HepG2 (cell line): ENCODE results near the gene TOB1. TPM values are rescaled to one million over a fixed set of nuclear protein-coding genes. Genes with fewer than 3 reads are reported as not detected.

Experiments used
- ATAC-seq: fragments of 200-7000 bp; cut with Tn5 transposase; 3 replicates; pipeline ENCODE4 v1.9.1; 2020; ENCODE audit warnings: mild to moderate bottlenecking, moderate library complexity
- BruUV-seq: library from RNA; stranded (reverse); fragments of 400-500 nt; replicated peaks from 2 replicates; lab custom pipeline; 2021; lab: Mats Ljungman, UMichigan
- CTCF ChIA-PET: fragments of 300-600 bp; formaldehyde crosslinking; extraction: SDS; loops from one replicate; lab custom pipeline; 2021; ENCODE audit warnings: low total read pairs, inconsistent platforms, low intra/inter-chr PET ratio; lab: Yijun Ruan, JAX
- POLR2A ChIA-PET: fragments of 350-600 bp; sonication (Branson Sonifier 250); formaldehyde crosslinking; loops from one replicate; lab custom pipeline; 2020; ENCODE audit warnings: antibody characterized with exemption, inconsistent platforms; lab: Yijun Ruan, JAX
- DNase-seq: peaks from one replicate; pipeline ENCODE4 v3.0.0-alpha.2; 2015; ENCODE audit warnings: low spot score
- FAIRE-seq: peaks from 3 replicates; lab custom pipeline; 2011; peaks lifted over from hg19 to GRCh38; lab: Jason Lieb, UNC
- H2AFZ ChIP-seq: one replicate; pipeline ENCODE4 v1.6.1; 2011; ENCODE audit warnings: low read length, inconsistent platforms
- H3K27ac ChIP-seq: fragments of 300-600 bp; 3 replicates; pipeline ENCODE4 v1.8.0; 2011; ENCODE audit warnings: mixed run types, mild to moderate bottlenecking, mixed read lengths, low read length, inconsistent platforms; ENCODE audit not compliant: insufficient read depth; ENCODE audit errors: extremely low read length
- H3K27me3 ChIP-seq, 2 experiments: fragments of 200-600 bp in 1 of 2; 2 replicates in 1 of 2; 3 replicates in 1 of 2; pipeline versions ENCODE4 v1.6.0 to v1.8.0; 2011; ENCODE audit warnings: low read length in 2 of 2, mild to moderate bottlenecking in 2 of 2, moderate library complexity in 2 of 2, inconsistent platforms in 1 of 2; ENCODE audit not compliant: insufficient read depth in 2 of 2, control insufficient read depth in 1 of 2
- H3K36me3 ChIP-seq, 2 experiments: fragments of 200-600 bp in 1 of 2; replicated peaks in 1 of 2; 2 replicates in 1 of 2; 3 replicates in 1 of 2; pipeline versions ENCODE4 v1.5.1 to v1.8.0; 2011; ENCODE audit warnings: low read length in 2 of 2, inconsistent platforms in 1 of 2; ENCODE audit not compliant: insufficient read depth in 2 of 2, control insufficient read depth in 1 of 2
- H3K4me1 ChIP-seq: 2 replicates; pipeline ENCODE4 v1.5.1; 2012; ENCODE audit warnings: low read length, inconsistent platforms; ENCODE audit not compliant: insufficient read depth
- H3K4me2 ChIP-seq: 2 replicates; pipeline ENCODE4 v1.6.0; 2011; ENCODE audit warnings: low read depth, low read length, inconsistent platforms
- H3K4me3 ChIP-seq, 3 experiments: fragments of 200-600 bp in 1 of 3; sonication (generic), shearing (Covaris generic) in 1 of 3; replicated peaks in 1 of 3; 2 replicates each; pipeline ENCODE4 v1.5.1; 2011 to 2016; ENCODE audit warnings: low read length in 3 of 3, inconsistent platforms in 2 of 3, low read depth in 2 of 3, mild to moderate bottlenecking in 2 of 3, control low read depth in 1 of 3, mixed read lengths in 1 of 3; ENCODE audit not compliant: insufficient read depth in 1 of 3
- H3K79me2 ChIP-seq: one replicate; pipeline ENCODE4 v1.6.1; 2011; ENCODE audit warnings: low read length, inconsistent platforms; ENCODE audit not compliant: insufficient read depth
- H3K9ac ChIP-seq: 2 replicates; pipeline ENCODE4 v1.6.0; 2011; ENCODE audit warnings: mild to moderate bottlenecking, low read depth, low read length, inconsistent platforms; ENCODE audit not compliant: insufficient read depth
- H3K9me3 ChIP-seq: 2 replicates; pipeline ENCODE4 v1.5.1; 2012; ENCODE audit warnings: mild to moderate bottlenecking, low read length
- H4K20me1 ChIP-seq: 2 replicates; pipeline ENCODE4 v1.6.0; 2011; ENCODE audit warnings: inconsistent platforms, mild to moderate bottlenecking, low read length, moderate library complexity; ENCODE audit not compliant: insufficient read depth
- DNMT3B ChIP-seq: conservative IDR thresholded peaks from 2 replicates; pipeline ENCODE4 v1.6.1; 2016; ENCODE audit warnings: missing biosample characterization, control low read depth
- EHMT2 ChIP-seq: fragments of 200-600 bp; sonication (generic); IDR thresholded peaks from 2 replicates; pipeline ENCODE4 v1.7.0; 2017; ENCODE audit warnings: antibody characterized with exemption, low read depth, low read length, borderline replicate concordance
- MLXIP ChIP-seq: sonication (generic); formaldehyde crosslinking; IDR thresholded peaks from 2 replicates; pipeline ENCODE4 v1.9.0; 2021; ENCODE audit warnings: missing genetic modification reagents, borderline replicate concordance
- NR0B2 ChIP-seq: sonication (generic); formaldehyde crosslinking; IDR thresholded peaks from 2 replicates; pipeline ENCODE4 v1.4.0; 2020; ENCODE audit warnings: mild to moderate bottlenecking, missing genetic modification reagents
- ZNF337 ChIP-seq: sonication (generic); formaldehyde crosslinking; IDR thresholded peaks from 2 replicates; pipeline ENCODE4 v1.5.1; 2020; ENCODE audit warnings: missing genetic modification reagents, low read depth, mild to moderate bottlenecking, borderline replicate concordance
- WGBS: methylation state at CpG from one replicate; pipeline ENCODE4 v1.1.6; 2017; ENCODE audit warnings: low lambda C conversion rate; 5-methylcytosine and 5-hydroxymethylcytosine counted together
- in situ Hi-C: cut with HindIII; loops from 2 replicates; pipeline ENCODE4 v1.10.0; 2017; ENCODE audit warnings: low pct_unique_long_range_greater_than_20kb; ENCODE audit not compliant: extremely low pct_ligation_motif_present
- intact Hi-C: fragments of 100-400 bp; cut with micrococcal nuclease; formaldehyde crosslinking; loops from one replicate; pipeline ENCODE4 v1.10.0; 2022; ENCODE audit not compliant: unreplicated experiment
- polyA plus RNA-seq, 8 experiments: library from polyadenylated mRNA; depleted of rRNA in 3 of 8; stranded (reverse) in 7 of 8; unstranded in 1 of 8; fragments of >200 nt; fragmentation: Illumina TruSeq in 4 of 8; extraction: Trizol in 4 of 8; gene quantifications; 2 replicates each; pipeline versions ENCODE4 v1.2.1 to v1.2.3, GENCODE V29; 2011 to 2016; ENCODE audit warnings: low read depth in 4 of 8, missing spikeins in 1 of 8, mixed read lengths in 1 of 8; ENCODE audit not compliant: insufficient read depth in 1 of 8
- total RNA-seq, 5 experiments: library from RNA; depleted of rRNA; stranded (reverse); fragments of >200 nt; fragmentation: Illumina TruSeq; extraction: Trizol; gene quantifications; 2 replicates each; pipeline ENCODE4 v1.2.3, GENCODE V29; 2016; ENCODE audit warnings: low read depth in 1 of 5
- TF ChIP-seq, protein P1 (sequence below): sonication (generic); formaldehyde crosslinking; IDR thresholded peaks from 2 replicates; pipeline ENCODE4 v1.5.1; 2020; ENCODE audit warnings: missing genetic modification reagents, mild to moderate bottlenecking, borderline replicate concordance

TOB1 gene
- total and polyA plus RNA-seq, 2 of the 13 experiments (the other 11 are each of a cell fraction or from before 2014, with no cell fraction given): 21.9 to 57.7 TPM

DNA sequence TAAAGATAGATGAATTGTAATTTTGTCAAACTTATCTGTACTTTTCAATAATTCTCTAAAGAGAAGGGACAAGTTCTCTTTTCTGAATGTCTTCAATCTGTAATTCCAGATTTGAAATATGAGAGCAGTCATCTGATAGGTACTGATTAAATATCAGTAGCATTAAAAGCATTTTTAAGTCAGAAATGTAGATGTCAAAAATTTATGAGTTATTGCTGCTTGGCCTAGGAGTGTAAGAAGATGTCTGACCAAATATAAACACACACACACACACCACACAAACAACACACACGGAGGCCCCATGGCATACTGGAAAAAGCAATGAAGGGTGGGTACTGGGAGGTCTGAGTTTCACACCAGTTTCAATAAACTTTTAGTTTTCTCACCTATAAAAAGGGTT is 2.4 kb upstream of the TOB1 start:
- Histone ChIP-seq H3K27ac (no peak overlapping the region), H3K9ac (no peak overlapping the region), H3K4me3 (peak overlapping the region in 1 of 3 experiments; percentile 68; a peak in 3 of 6 replicates), H3K79me2 (peaks cover 33% of the 10 kb centered on the region), H2AFZ (no peak overlapping the region), H3K27me3 (no peaks in the 10 kb centered on the region; a peak in 1 of 5 replicates), H3K4me2 (peak overlapping the region; percentile 98), H3K4me1 (peaks cover 30% of the 10 kb centered on the region), H4K20me1 (peaks cover 19% of the 10 kb centered on the region), H3K9me3 (no peaks in the 10 kb centered on the region), H3K36me3 (peaks cover 0 to 2% of the 10 kb centered on the region in 2 experiments; a peak in 1 of 5 replicates)
- no peak for TF ChIP-seq NR0B2 (CRISPR knock-in tag)
- TF ChIP-seq, protein P1, sequence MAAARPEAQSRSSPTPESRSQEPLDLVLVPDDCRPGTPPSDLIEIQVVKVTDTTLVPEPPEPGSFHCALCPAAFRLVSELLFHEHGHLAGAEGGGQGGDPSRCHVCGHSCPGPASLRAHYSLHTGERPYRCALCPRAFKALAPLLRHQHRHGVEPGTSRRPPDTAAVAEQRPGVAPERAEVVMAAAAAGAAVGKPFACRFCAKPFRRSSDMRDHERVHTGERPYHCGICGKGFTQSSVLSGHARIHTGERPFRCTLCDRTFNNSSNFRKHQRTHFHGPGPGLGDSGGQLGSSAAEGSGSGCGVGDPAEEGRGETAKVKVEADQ (CRISPR knock-in tag): 0 out of 2 replicates have a peak, but pooled peaks have one; percentile 26
- no peak for TF ChIP-seq EHMT2
- FAIRE-seq (no peak), ATAC-seq (no peak), DNase-seq (no peak)
- in situ Hi-C loops (loop anchor here (5.0 kb wide), 1 partner anchor 79 kb away; no protein-coding TSS in a partner anchor), intact Hi-C loops (no loop called here)
- 77% methylated on average over 1 of the region's 1 CpG for WGBS
- CTCF ChIA-PET: no interaction called here
- no TSS peak for BruUV-seq
- POLR2A ChIA-PET: no interaction called here

- Histone ChIP-seq H3K4me1 (peaks cover 35% of the 10 kb centered on the region), H3K4me3 (peak overlapping the region; percentile 65 to 97 (median 68)), H3K9ac (peak overlapping the region; percentile 89), H3K9me3 (no peaks in the 10 kb centered on the region), H2AFZ (no peak overlapping the region), H3K27me3 (no peaks in the 10 kb centered on the region; a peak in 1 of 5 replicates), H4K20me1 (peaks cover 24% of the 10 kb centered on the region), H3K4me2 (peak overlapping the region; percentile 98), H3K36me3 (peaks cover 4 to 7% of the 10 kb centered on the region in 2 experiments; a peak in 4 of 5 replicates), H3K79me2 (peaks cover 38% of the 10 kb centered on the region), H3K27ac (peak overlapping the region; percentile 95)
- intact Hi-C loops (no loop called here), in situ Hi-C loops (loop anchor here (5.0 kb wide), 1 partner anchor 79 kb away; no protein-coding TSS in a partner anchor)
- ChIA-PET POLR2A (interaction anchor here (2.5 to 9.6 kb wide), 10 partner anchors 8 to 326 kb away, joined by 11 to 510 read pairs (median 180); no protein-coding TSS in a partner anchor), CTCF (no interaction called here)
- TF ChIP-seq ZNF337 (CRISPR knock-in tag) (no peak), DNMT3B (CRISPR knock-in tag) (0 out of 2 replicates have a peak, but pooled peaks have one; percentile 37), MLXIP (CRISPR knock-in tag) (0 out of 2 replicates have a peak, but pooled peaks have one; percentile 24)
- DNase-seq: no peak
- ATAC-seq: no peak
- BruUV-seq: no TSS peak
- WGBS: 1% methylated on average over 1 of the region's 1 CpG
- peak; percentile 47 for FAIRE-seq
Observed at GRCh38 chr17:50868140-50868438, 1.9 kb upstream of the TOB1 start.
